Activated T-helper 1 cell treated with anti-CD3 and anti-CD28 coated beads, Interleukin-12 subunit alpha, Interleukin-12 subunit beta, Interleukin-2, Interleukin-4 antibody, amounts not matched to agents 30 ng/mL and 10 ng/mL and 1 ng/mL, durations not matched to agents 14 hours and 24 hours and 36 hours (primary cell): ENCODE data around the gene LTC4S. TPM values are rescaled to one million over a fixed set of nuclear protein-coding genes. Genes with fewer than 3 reads are reported as not detected.
"Not testable (repeated sequence)": the region's sequence is repeated elsewhere in the genome, so short reads cannot be mapped to it uniquely, and the experiment has no call there.

Experiments used
- DNase-seq: peaks from one replicate; pipeline ENCODE4 v3.0.0; 2021; ENCODE audit warnings: low spot score
- H3K27ac Mint-ChIP-seq: one replicate; pipeline ENCODE4 v1.8.0; 2021; ENCODE audit warnings: mild to moderate bottlenecking, mixed read lengths
- H3K27me3 Mint-ChIP-seq: one replicate; pipeline ENCODE4 v1.8.0; 2022; ENCODE audit warnings: mild to moderate bottlenecking, moderate library complexity, mixed read lengths; ENCODE audit not compliant: insufficient read depth
- H3K36me3 Mint-ChIP-seq: one replicate; pipeline ENCODE4 v1.8.0; 2021; ENCODE audit warnings: low read depth, mixed read lengths
- H3K4me1 Mint-ChIP-seq: one replicate; pipeline ENCODE4 v1.8.0; 2021; ENCODE audit warnings: low read depth, mixed read lengths
- H3K4me3 Mint-ChIP-seq: one replicate; pipeline ENCODE4 v1.8.0; 2021; ENCODE audit warnings: mild to moderate bottlenecking, moderate library complexity, mixed read lengths
- H3K9me3 Mint-ChIP-seq: one replicate; pipeline ENCODE4 v1.8.0; 2021; ENCODE audit warnings: mixed read lengths
- intact Hi-C: fragments of 100-400 bp; cut with micrococcal nuclease; formaldehyde crosslinking; loops from one replicate; pipeline ENCODE4 v1.15.1; 2024
- total RNA-seq: library from RNA; stranded (reverse); gene quantifications from 2 replicates; pipeline ENCODE4 v1.2.3, GENCODE V29; 2022

LTC4S gene, protein sequence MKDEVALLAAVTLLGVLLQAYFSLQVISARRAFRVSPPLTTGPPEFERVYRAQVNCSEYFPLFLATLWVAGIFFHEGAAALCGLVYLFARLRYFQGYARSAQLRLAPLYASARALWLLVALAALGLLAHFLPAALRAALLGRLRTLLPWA
- 0.64 and 1.7 TPM in 2 replicates for total RNA-seq

DNA sequence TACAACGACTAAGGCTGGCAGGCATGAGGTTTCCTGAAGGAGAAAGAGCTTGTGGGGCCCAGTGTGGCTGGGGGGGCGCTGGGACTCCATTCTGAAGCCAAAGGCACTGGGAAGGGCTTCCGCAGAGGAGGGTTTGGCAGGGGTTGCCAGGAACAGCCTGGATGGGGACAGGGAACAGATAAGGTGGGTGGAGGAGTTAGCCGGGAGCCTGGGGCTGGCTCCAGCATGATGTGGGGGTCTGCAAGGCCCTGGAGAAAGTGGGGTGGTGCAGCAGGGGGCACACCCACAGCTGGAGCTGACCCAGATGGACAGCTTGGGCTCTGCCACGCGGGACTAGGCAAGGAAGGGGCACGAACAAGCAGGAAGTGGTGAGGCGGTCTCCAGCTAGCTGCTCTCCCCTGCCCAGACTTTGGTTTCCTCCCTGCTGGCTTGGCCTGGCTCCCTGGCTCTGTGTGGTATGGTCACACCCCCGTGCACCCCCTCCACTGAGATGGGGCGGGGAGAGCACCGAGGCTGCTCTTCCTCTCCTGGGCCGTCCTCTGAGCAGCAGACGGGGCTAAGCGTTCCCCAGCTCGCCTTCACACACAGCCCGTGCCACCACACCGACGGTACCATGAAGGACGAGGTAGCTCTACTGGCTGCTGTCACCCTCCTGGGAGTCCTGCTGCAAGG, at the start of gene LTC4S:
LTC4S (plus strand) TSS at position 519 of the 672 bp plus-strand sequence; CDS start at position 614, 95 bp downstream.
- peaks cover 4% of the 10 kb centered on the region for H3K36me3 Mint-ChIP-seq
- H3K4me1 Mint-ChIP-seq, result peaks cover 8% of the 10 kb centered on the region
- intact Hi-C loops, result no loop called here
- H3K27ac Mint-ChIP-seq, result no peak within 1 kb of the TSS
- H3K9me3 Mint-ChIP-seq, result no peaks in the 10 kb centered on the region
- H3K4me3 Mint-ChIP-seq, result peak within 1 kb of the TSS; percentile 59
- no peaks in the 10 kb centered on the region for H3K27me3 Mint-ChIP-seq
- DNase-seq, result no peak

DNA sequence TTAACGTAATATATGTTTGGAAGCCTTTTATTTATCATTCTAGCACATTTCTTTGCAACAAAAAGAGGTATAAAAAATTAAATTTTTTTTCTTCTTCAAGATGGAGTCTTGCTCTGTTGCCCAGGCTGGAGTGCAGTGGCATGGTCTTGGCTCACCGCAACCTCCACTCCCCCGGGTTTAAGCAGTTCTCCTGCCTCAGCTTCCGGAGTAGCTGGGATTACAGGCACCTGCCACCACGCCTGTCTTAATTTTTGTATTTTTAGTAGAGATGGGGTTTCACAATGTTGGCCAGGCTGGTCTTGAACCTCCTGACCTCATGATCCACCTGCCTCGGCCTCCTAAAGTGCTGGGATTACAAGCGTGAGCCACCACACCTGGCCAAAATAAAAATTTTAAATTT, 49.7 kb upstream of the LTC4S start:
- DNase-seq, intact Hi-C loops, H3K9me3 Mint-ChIP-seq, H3K4me3 Mint-ChIP-seq, H3K27me3 Mint-ChIP-seq, H3K27ac Mint-ChIP-seq: not testable (repeated sequence)
- Mint-ChIP-seq H3K36me3 (peaks cover 23% of the 10 kb centered on the region), H3K4me1 (peaks cover 22% of the 10 kb centered on the region)

DNA sequence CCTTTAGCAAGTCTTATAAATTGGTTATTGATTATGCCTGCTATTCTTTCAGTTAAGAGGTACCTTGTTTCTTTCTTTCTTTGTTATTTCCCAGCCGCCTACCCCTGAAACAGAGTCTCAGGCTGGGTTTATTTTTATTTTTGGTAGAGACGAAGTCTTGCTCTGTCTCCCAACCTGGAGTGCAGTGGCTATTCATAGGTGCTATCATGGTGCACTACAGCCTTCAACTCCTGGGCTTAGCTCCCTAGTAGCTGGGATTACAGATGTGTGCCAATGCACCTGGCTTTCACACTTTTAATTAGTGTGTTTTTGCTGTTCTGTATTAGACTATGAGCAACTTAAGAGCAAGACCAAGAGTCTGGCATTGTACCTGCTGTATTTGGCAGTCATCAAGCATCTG, 46.9 kb upstream of the LTC4S start:
- Mint-ChIP-seq H3K36me3 (peaks cover 14% of the 10 kb centered on the region), H3K27ac (peak overlapping the region; percentile 1), H3K4me3 (no peak overlapping the region), H3K27me3 (no peaks in the 10 kb centered on the region), H3K4me1 (peaks cover 4% of the 10 kb centered on the region), H3K9me3 (no peaks in the 10 kb centered on the region)
- intact Hi-C loops, result no loop called here
- no peak for DNase-seq

DNA sequence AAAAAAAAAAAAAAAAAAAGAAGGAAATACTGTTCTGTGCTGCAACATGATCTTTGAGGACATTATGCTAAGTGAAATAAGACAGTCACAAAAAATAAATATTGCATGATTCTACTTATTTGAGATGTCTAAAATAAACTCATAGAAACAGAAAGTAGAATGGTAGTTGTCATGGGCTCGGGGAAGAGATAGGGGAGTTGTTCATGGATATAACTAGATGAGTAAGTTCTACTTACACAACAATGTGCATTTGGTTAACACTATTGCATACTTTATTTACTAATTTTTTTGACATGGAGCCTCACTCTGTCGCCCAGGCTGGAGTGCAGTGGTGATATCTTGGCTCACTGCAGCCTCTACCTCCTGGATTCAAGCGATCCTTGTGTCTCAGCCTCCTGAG, 46.0 kb upstream of the LTC4S start:
- H3K27me3 Mint-ChIP-seq, result no peaks in the 10 kb centered on the region
- no peak overlapping the region for H3K27ac Mint-ChIP-seq
- no peak for DNase-seq
- peaks cover 4% of the 10 kb centered on the region for H3K4me1 Mint-ChIP-seq
- no peak overlapping the region for H3K4me3 Mint-ChIP-seq
- peaks cover 14% of the 10 kb centered on the region for H3K36me3 Mint-ChIP-seq
- intact Hi-C loops, result no loop called here
- no peaks in the 10 kb centered on the region for H3K9me3 Mint-ChIP-seq

DNA sequence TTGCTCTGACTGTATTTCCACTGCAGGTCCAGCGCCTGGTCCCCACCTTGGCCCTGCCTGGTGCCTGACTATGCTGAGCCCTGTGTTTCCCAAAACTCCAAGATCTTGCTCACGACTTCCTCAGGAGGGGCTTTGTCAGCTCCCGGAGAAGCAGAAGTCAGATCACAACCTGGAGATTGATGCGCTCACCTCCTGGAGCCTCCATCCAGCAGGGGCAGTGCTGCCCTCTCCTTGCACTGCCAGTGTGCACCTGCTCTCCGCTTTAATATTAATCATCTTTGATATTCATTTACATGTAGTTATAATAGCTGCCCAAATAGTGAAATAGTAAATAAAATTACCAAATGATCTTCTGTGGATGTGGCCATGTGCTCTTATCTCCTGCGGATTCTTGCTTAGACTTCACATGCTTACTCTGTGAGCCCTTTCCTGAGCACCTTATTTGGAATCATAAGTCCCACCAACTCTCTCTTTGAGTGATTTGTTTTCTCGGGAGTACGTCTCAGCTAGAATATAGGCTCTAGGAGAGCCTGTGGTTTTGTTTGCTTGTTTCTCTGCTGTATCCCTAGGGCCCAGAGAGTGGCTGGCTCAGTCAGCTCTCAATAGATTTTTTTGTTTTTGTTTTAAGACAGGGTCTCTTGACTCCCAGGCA, 43.8 kb upstream of the LTC4S start:
- Mint-ChIP-seq H3K9me3 (no peaks in the 10 kb centered on the region), H3K4me1 (peaks cover 20% of the 10 kb centered on the region), H3K4me3 (no peak overlapping the region), H3K27me3 (no peaks in the 10 kb centered on the region), H3K36me3 (peaks cover 19% of the 10 kb centered on the region), H3K27ac (no peak overlapping the region)
- intact Hi-C loops, result no loop called here
- DNase-seq, result no peak

DNA sequence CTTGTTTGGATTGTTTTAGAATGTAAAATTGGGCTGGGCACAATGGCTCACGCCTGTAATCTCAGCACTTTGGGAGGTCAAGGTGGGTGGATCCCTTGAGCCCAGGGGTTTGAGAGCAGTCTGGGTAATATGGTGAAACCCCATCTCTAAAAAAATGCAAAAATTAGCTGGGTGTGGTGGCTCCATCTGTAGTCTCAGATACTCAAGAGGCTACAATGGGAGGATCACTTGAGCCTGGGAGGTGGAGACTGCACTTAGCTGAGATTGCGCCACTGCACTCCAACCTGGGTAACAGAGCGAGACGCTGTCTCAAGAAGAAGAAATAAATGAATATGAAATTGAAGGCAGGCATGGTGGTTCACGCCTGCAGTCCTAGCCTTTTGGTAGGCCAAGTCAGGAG, 39.8 kb upstream of the LTC4S start:
- no peak for DNase-seq
- Mint-ChIP-seq H3K9me3 (no peaks in the 10 kb centered on the region), H3K36me3 (peaks cover 13% of the 10 kb centered on the region), H3K4me3 (no peak overlapping the region), H3K27ac (no peak overlapping the region), H3K27me3 (no peaks in the 10 kb centered on the region), H3K4me1 (peaks cover 27% of the 10 kb centered on the region)
- intact Hi-C loops, result no loop called here

DNA sequence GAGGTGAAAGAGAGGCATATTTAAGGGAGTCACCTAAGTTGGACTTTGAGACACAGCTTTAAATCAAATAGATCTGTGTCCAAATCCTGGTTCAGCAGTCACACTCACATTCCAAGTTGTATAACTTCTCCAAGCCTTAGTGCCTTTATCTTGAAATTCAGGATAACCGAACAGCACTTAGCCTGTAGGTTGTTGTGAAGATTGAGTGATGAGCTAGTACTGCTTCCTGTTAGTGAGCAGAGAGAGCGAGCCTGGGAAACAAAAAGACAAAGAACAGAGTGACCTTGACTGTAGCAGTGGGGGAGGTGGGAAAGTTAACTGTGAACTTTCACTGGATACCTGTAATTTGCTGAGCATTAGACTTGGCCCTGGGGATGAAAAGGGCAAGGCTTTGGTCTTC, 38.8 kb upstream of the LTC4S start:
- Mint-ChIP-seq H3K27me3 (no peaks in the 10 kb centered on the region), H3K27ac (peak overlapping the region; percentile 6), H3K4me3 (no peak overlapping the region), H3K4me1 (peaks cover 37% of the 10 kb centered on the region), H3K9me3 (no peaks in the 10 kb centered on the region), H3K36me3 (peaks cover 12% of the 10 kb centered on the region)
- no peak for DNase-seq
- intact Hi-C loops, result no loop called here

DNA sequence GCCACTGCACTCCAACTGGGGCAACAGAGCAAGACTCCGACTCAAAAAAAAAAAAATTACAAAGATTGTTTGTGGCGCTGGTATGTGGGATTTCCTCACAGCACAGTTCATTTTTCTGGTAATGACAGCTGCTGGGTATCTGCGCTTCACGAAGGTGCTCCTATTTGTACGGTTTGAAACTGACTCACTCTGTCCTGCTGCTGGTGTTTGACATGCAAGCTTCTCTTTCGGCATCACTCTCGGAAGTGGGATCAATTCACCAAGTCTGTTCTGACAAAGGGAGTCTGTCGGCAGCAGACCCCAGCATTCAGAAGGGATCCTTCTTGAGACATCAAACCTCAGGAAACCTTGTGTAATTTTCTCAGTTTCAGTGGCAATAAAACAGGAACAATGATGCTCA, 34.8 kb upstream of the LTC4S start:
- Mint-ChIP-seq H3K9me3 (no peaks in the 10 kb centered on the region), H3K27me3 (no peaks in the 10 kb centered on the region), H3K4me3 (no peak overlapping the region), H3K4me1 (peaks cover 60% of the 10 kb centered on the region), H3K36me3 (peaks cover 6% of the 10 kb centered on the region), H3K27ac (no peak overlapping the region)
- intact Hi-C loops, result no loop called here
- no peak for DNase-seq

DNA sequence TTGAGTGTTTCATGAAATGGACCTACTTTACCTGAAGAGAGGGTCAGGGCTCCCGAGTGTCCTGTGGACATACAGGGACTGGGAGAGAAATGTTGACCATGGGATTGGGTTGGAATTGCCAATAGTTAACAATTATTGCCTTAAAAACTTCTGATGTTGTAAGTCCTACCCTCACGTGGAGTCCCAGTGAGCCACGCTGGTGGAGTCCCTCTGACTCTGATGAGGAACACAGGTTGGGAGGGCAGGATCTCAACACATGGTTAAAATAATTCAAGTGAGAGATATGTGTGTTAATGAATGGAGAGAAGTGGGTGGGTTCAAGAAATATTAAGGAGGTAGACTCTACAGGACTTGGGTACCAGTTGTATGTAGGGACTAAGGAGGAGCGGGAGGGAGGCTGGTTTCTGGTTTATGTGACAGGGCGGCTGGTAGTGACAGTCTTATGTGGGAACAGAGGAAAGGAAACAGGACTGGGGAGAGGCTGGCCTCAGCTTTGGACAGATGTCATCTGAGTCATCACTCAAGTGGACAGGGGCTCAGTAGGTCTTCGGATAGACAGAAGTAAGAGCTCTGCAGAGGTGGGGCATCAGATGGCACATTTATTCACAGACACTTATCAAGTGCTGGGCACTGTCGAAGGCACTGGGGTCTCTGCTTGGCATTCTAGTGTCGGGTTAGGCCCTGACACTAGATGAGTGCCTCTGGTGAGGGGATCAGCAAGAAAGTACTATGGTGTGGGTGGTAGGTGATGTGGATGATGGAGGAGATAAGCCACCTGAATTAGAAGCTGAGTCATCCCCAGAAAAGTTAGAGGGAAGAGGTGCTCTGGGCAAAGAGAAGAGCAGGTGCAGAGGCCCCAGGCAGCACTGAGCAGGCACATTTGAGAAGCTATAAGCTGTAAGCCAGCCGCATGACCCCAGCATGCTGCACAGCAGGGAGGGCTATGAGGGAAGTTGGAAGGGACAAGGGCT, 33.9 kb upstream of the LTC4S start:
- Mint-ChIP-seq H3K9me3 (no peaks in the 10 kb centered on the region), H3K27me3 (no peaks in the 10 kb centered on the region), H3K4me3 (peak overlapping the region; percentile 37), H3K27ac (peak overlapping the region; percentile 78), H3K36me3 (peaks cover 6% of the 10 kb centered on the region), H3K4me1 (peaks cover 51% of the 10 kb centered on the region)
- DNase-seq, result no peak
- intact Hi-C loops, result loop anchor here (1.0 kb wide), 1 partner anchor 28 kb away; the partner anchor contains the start of gene MAML1

DNA sequence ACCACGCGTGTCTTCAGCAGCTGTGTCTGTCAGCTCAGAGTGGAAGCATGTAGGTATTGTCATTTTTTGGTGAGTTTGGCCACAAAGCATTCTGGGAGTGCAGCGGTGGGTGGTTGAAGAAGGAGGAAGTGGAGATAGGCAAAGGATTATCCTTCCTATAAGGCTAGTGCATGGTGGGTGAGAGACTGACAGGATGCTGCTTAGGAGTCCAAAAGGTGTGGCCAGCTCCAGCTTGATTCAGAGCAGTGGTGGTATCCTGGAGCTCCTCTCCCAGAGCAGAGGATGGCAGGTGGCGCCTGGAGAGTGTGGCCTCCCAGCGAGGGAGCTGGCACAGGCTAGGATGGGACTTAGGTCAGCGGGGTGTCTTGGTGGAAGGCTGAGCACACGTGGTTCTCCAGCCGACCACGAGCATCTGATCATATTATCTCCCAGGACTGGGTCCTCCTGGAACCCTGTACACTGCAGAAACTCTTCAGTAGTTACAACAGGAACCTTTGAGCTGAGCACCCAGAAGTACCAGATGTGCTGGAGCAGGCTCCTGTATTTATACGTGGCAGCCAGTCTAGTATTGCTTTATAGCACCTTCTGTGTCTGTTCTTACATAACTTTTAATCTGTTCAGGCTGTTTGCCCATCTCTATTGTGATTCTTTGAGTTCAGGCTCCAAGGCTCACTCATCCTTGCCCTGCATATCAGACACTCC, 31.6 kb upstream of the LTC4S start:
- no peaks in the 10 kb centered on the region for H3K9me3 Mint-ChIP-seq
- H3K4me1 Mint-ChIP-seq, result peaks cover 45% of the 10 kb centered on the region
- no peak overlapping the region for H3K4me3 Mint-ChIP-seq
- DNase-seq, result peak; percentile 21
- H3K27me3 Mint-ChIP-seq, result no peaks in the 10 kb centered on the region
- H3K27ac Mint-ChIP-seq, result peak overlapping the region; percentile 37
- intact Hi-C loops, result loop anchor here (2.0 kb wide), 1 partner anchor 59 kb away; the partner anchor contains the start of gene SQSTM1
- peaks cover 5% of the 10 kb centered on the region for H3K36me3 Mint-ChIP-seq

DNA sequence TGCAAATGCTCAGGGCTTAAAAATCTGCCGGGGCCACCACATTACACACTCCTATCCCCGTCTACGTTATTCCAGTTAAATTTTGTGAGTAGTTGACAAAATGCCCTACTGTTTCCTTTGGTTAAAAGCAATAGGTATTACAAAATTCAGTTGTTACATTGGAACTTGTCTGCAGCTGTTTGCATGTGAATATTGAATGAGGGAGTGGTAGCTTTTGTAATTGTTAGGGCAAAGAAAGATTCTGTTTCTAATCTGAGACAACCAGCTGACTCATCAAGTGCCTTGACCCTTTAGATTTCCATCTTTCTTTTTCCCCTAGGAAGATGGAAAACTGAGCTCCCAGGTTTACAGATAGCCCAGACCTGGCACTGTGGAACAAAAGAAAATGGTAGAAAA, 31.0 kb upstream of the LTC4S start:
- no peaks in the 10 kb centered on the region for H3K9me3 Mint-ChIP-seq
- no peaks in the 10 kb centered on the region for H3K27me3 Mint-ChIP-seq
- no peak for DNase-seq
- H3K4me3 Mint-ChIP-seq, result no peak overlapping the region
- H3K4me1 Mint-ChIP-seq, result peaks cover 49% of the 10 kb centered on the region
- H3K36me3 Mint-ChIP-seq, result peaks cover 5% of the 10 kb centered on the region
- intact Hi-C loops, result loop anchor here (1.0 to 2.0 kb wide), 5 partner anchors 34 to 328 kb away; partner anchors contain the start of genes MRNIP, SQSTM1 and TBC1D9B
- H3K27ac Mint-ChIP-seq, result peak overlapping the region; percentile 9
